Neuronal stem cell (in vitro differentiated cells): Measurements from ENCODE around the gene DLG5.

Source experiments
- DNase-seq: peaks from one replicate; pipeline ENCODE4 v3.0.0-alpha.2; 2013; ENCODE audit warnings: low spot score
- H2AFZ ChIP-seq: one replicate; pipeline ENCODE4 v1.6.1; 2013; ENCODE audit warnings: mild to moderate bottlenecking, low read length, inconsistent platforms
- H2AK5ac ChIP-seq: 2 replicates; pipeline ENCODE4 v1.6.1; 2013; ENCODE audit warnings: low read depth, mild to moderate bottlenecking, inconsistent platforms, low read length, moderate library complexity, mixed read lengths
- H2BK120ac ChIP-seq: 2 replicates; pipeline ENCODE4 v1.6.1; 2013; ENCODE audit warnings: low read depth, mild to moderate bottlenecking, inconsistent platforms, low read length, moderate library complexity, mixed read lengths
- H2BK12ac ChIP-seq: one replicate; pipeline ENCODE4 v1.6.1; 2013; ENCODE audit warnings: low read length, inconsistent platforms
- H2BK15ac ChIP-seq: 2 replicates; pipeline ENCODE4 v1.6.1; 2013; ENCODE audit warnings: mild to moderate bottlenecking, low read length, inconsistent platforms, mixed read lengths
- H2BK5ac ChIP-seq: one replicate; pipeline ENCODE4 v1.6.1; 2013; ENCODE audit warnings: inconsistent platforms, mild to moderate bottlenecking, low read length, moderate library complexity
- H3K14ac ChIP-seq: one replicate; pipeline ENCODE4 v1.6.1; 2013; ENCODE audit warnings: low read length, inconsistent platforms
- H3K18ac ChIP-seq: 2 replicates; pipeline ENCODE4 v1.6.1; 2013; ENCODE audit warnings: low read length, inconsistent platforms
- H3K23ac ChIP-seq: 2 replicates; pipeline ENCODE4 v1.6.1; 2013; ENCODE audit warnings: low read depth, mild to moderate bottlenecking, mixed read lengths, low read length, inconsistent platforms; ENCODE audit not compliant: poor library complexity
- H3K27ac ChIP-seq: replicated peaks from 3 replicates; pipeline ENCODE4 v1.5.1; 2013; ENCODE audit warnings: low read length, inconsistent platforms
- H3K27me3 ChIP-seq, 3 experiments: 2 replicates each; pipeline ENCODE4 v1.6.1; 2013; ENCODE audit warnings: low read length in 3 of 3, mild to moderate bottlenecking in 2 of 3, inconsistent platforms in 1 of 3, low read depth in 1 of 3, mixed read lengths in 1 of 3, moderate library complexity in 1 of 3; ENCODE audit not compliant: control insufficient read depth in 3 of 3, insufficient read depth in 3 of 3
- H3K36me3 ChIP-seq, 2 donors: replicated peaks in 1 of 2; 2 replicates each; pipeline ENCODE4 v1.6.1; 2013; ENCODE audit warnings: low read length in 2 of 2; ENCODE audit not compliant: control insufficient read depth in 2 of 2, insufficient read depth in 2 of 2
- H3K4ac ChIP-seq: 2 replicates; pipeline ENCODE4 v1.6.1; 2013; ENCODE audit warnings: inconsistent platforms, mild to moderate bottlenecking, low read length, moderate library complexity
- H3K4me1 ChIP-seq, 2 donors: 1 replicate in 1 of 2; 2 replicates in 1 of 2; pipeline ENCODE4 v1.6.1; 2013; ENCODE audit warnings: low read length in 2 of 2, low read depth in 1 of 2; ENCODE audit not compliant: control insufficient read depth in 2 of 2, insufficient read depth in 1 of 2
- H3K4me2 ChIP-seq: one replicate; pipeline ENCODE4 v1.6.1; 2013; ENCODE audit warnings: mild to moderate bottlenecking, low read length, inconsistent platforms; ENCODE audit not compliant: insufficient read depth, poor library complexity, severe bottlenecking
- H3K4me3 ChIP-seq, 2 donors: 2 replicates each; pipeline ENCODE4 v1.5.1; 2013; ENCODE audit warnings: low read length in 2 of 2, mild to moderate bottlenecking in 2 of 2, inconsistent platforms in 1 of 2, moderate library complexity in 1 of 2
- H3K79me1 ChIP-seq: one replicate; pipeline ENCODE4 v1.6.1; 2013; ENCODE audit warnings: low read depth, mild to moderate bottlenecking, inconsistent platforms, low read length, moderate library complexity
- H3K9ac ChIP-seq: one replicate; pipeline ENCODE4 v1.6.1; 2013; ENCODE audit warnings: mild to moderate bottlenecking, low read depth, low read length, inconsistent platforms; ENCODE audit not compliant: poor library complexity
- H3K9me3 ChIP-seq, 2 donors: replicated peaks in 1 of 2; 2 replicates each; pipeline versions ENCODE3 to v1.6.1; 2013; ENCODE audit warnings: low read length in 2 of 2, mild to moderate bottlenecking in 2 of 2, inconsistent platforms in 1 of 2, low read depth in 1 of 2, mixed read lengths in 1 of 2, moderate library complexity in 1 of 2; ENCODE audit not compliant: control insufficient read depth in 2 of 2, insufficient read depth in 1 of 2
- H4K8ac ChIP-seq: one replicate; pipeline ENCODE4 v1.6.1; 2013; ENCODE audit warnings: low read depth, mild to moderate bottlenecking, inconsistent platforms, low read length, moderate library complexity
- H4K91ac ChIP-seq: one replicate; pipeline ENCODE4 v1.6.1; 2013; ENCODE audit warnings: low read length, low read depth, mild to moderate bottlenecking, inconsistent platforms; ENCODE audit not compliant: poor library complexity
- WGBS, 2 donors: extraction: QIAGEN DNeasy Blood & Tissue Kit; methylation state at CpG; one replicate each; pipeline ENCODE4 v1.1.7; 2013; ENCODE audit warnings: missing lambda C conversion rate in 2 of 2, mixed read lengths in 1 of 2; ENCODE audit not compliant: insufficient read length in 2 of 2, insufficient replicate concordance in 1 of 2; ENCODE audit errors: extremely low coverage in 2 of 2; 5-methylcytosine and 5-hydroxymethylcytosine counted together

DLG5 gene

DNA sequence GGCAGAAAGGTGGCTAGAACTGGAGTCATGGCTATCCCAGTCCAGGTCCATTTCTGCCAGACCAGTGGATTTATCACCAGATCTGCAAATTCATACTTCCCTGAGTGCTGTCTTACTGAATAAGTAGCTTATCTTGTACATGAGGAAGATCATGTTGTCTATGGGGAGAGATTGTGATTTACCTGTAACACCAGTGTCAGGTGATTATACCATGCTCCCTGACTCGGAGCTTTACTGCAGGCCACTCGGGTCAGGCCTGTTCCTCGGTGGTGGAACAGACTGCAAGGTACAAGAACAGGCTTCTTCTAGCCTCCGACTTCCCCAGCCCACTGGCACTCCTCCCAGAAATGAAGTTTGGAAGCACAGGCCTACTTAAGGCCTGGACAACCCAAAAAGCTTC lies 42.6 kb upstream of the DLG5 start:
- Histone ChIP-seq H2BK5ac (no peak overlapping the region), H3K4ac (no peak overlapping the region), H3K36me3 (peaks cover 0 to 1% of the 10 kb centered on the region in 2 donors), H3K9me3 (peaks cover 5 to 8% of the 10 kb centered on the region in 2 donors), H3K4me1 (peaks cover 11 to 22% of the 10 kb centered on the region in 2 donors), H3K79me1 (no peaks in the 10 kb centered on the region), H3K23ac (no peak overlapping the region), H3K27me3 (no peaks in the 10 kb centered on the region), H3K4me3 (no peak overlapping the region), H2BK120ac (no peak overlapping the region), H2BK15ac (no peak overlapping the region), H4K91ac (no peak overlapping the region), H2BK12ac (no peak overlapping the region), H3K9ac (no peak overlapping the region), H3K27ac (no peak overlapping the region), H2AFZ (no peak overlapping the region), H2AK5ac (no peak overlapping the region), H3K18ac (no peak overlapping the region), H4K8ac (no peak overlapping the region), H3K14ac (no peak overlapping the region), H3K4me2 (no peak overlapping the region)
- DNase-seq = no peak
- WGBS, 2 donors = no CpG with 5 or more reads among the region's 4 CpGs

- Histone ChIP-seq H3K27ac (no peak overlapping the region), H3K14ac (no peak overlapping the region), H2BK12ac (no peak overlapping the region), H3K27me3 (no peaks in the 10 kb centered on the region), H3K23ac (no peak overlapping the region), H2AFZ (peak overlapping the region; percentile 65), H3K79me1 (no peaks in the 10 kb centered on the region), H3K9me3 (peaks cover 9 to 16% of the 10 kb centered on the region in 2 donors), H2BK5ac (no peak overlapping the region), H2BK15ac (no peak overlapping the region), H4K8ac (no peak overlapping the region), H3K9ac (no peak overlapping the region), H2BK120ac (no peak overlapping the region), H3K18ac (no peak overlapping the region), H3K36me3 (peaks cover 0 to 1% of the 10 kb centered on the region in 2 donors), H3K4me3 (no peak overlapping the region), H2AK5ac (no peak overlapping the region), H3K4me2 (no peak overlapping the region), H3K4me1 (peaks cover 11 to 22% of the 10 kb centered on the region in 2 donors), H3K4ac (no peak overlapping the region), H4K91ac (no peak overlapping the region)
- WGBS, 2 donors = no CpG with 5 or more reads among the region's 8 CpGs
- peak; percentile 27 for DNase-seq
These were observed 41.1 kb upstream of the DLG5 start for GRCh38 chr10:77967611-77968022.

GRCh38 chr10:77965294-77965693 lies 38.7 kb upstream of the DLG5 start:
- Histone ChIP-seq H2AFZ (no peak overlapping the region), H4K91ac (no peak overlapping the region), H3K79me1 (no peaks in the 10 kb centered on the region), H2BK12ac (no peak overlapping the region), H3K27me3 (no peaks in the 10 kb centered on the region), H3K14ac (no peak overlapping the region), H3K18ac (no peak overlapping the region), H2BK120ac (no peak overlapping the region), H3K4me1 (peaks cover 8 to 19% of the 10 kb centered on the region in 2 donors), H2BK15ac (no peak overlapping the region), H3K27ac (no peak overlapping the region), H3K36me3 (no peaks in the 10 kb centered on the region), H3K4ac (no peak overlapping the region), H2AK5ac (no peak overlapping the region), H3K4me2 (no peak overlapping the region), H3K23ac (no peak overlapping the region), H3K9me3 (peaks cover 7 to 16% of the 10 kb centered on the region in 2 donors), H4K8ac (no peak overlapping the region), H3K9ac (no peak overlapping the region), H2BK5ac (no peak overlapping the region), H3K4me3 (no peak overlapping the region)
- WGBS, 2 donors = no CpG with 5 or more reads among the region's 5 CpGs
- no peak for DNase-seq

GRCh38 chr10:77964811-77965210 lies 38.3 kb upstream of the DLG5 start:
- no peaks in the 10 kb centered on the region for H3K36me3 ChIP-seq
- no peak overlapping the region for H3K18ac ChIP-seq
- no peak overlapping the region for H2BK15ac ChIP-seq
- H3K4me3 ChIP-seq = no peak overlapping the region
- no peak overlapping the region for H3K4ac ChIP-seq
- H2BK12ac ChIP-seq = no peak overlapping the region
- no peak overlapping the region for H3K14ac ChIP-seq
- no peak overlapping the region for H2BK120ac ChIP-seq
- no peak overlapping the region for H2AK5ac ChIP-seq
- no peak overlapping the region for H4K8ac ChIP-seq
- no peaks in the 10 kb centered on the region for H3K27me3 ChIP-seq
- DNase-seq = no peak
- peaks cover 8 to 19% of the 10 kb centered on the region in 2 donors for H3K4me1 ChIP-seq
- no peak overlapping the region for H3K4me2 ChIP-seq
- no peak overlapping the region for H3K27ac ChIP-seq
- no peak overlapping the region for H2AFZ ChIP-seq
- H3K79me1 ChIP-seq = no peaks in the 10 kb centered on the region
- no peak overlapping the region for H4K91ac ChIP-seq
- WGBS, 2 donors = no CpG with 5 or more reads among the region's 1 CpG
- H3K9ac ChIP-seq = no peak overlapping the region
- H3K23ac ChIP-seq = no peak overlapping the region
- peaks cover 7 to 16% of the 10 kb centered on the region in 2 donors for H3K9me3 ChIP-seq
- no peak overlapping the region for H2BK5ac ChIP-seq
